ENCODE measurements around the gene GNB1L. TPM values are rescaled to one million over a fixed set of nuclear protein-coding genes. Genes with fewer than 3 reads are reported as not detected.

The GNB1L gene
- total RNA-seq, 1 experiment from 2014 or later: 27.0 TPM

- H3K9me3 ChIP-seq (ENCODE audit: low read length): no peaks in the 10 kb centered on the region
- DNase-seq (no peak), ATAC-seq (no peak)
- no peaks in the 10 kb centered on the region for H3K79me2 ChIP-seq (ENCODE audit: low read length)
- H3K9ac ChIP-seq (ENCODE audit: low read length): no peak overlapping the region
- H3K9me2 ChIP-seq (replicated peaks; ENCODE audit: low read length): no peaks in the 10 kb centered on the region
- TF ChIP-seq CTCF (conservative IDR thresholded peaks at IDR 0.05; ENCODE audit: low read depth, low read length): no peak
- TF ChIP-seq EZH2 (IDR thresholded peaks at IDR 0.05; ENCODE audit: low read length, unreplicated experiment): no peak
- no peak for TF ChIP-seq EZH2phosphoT487 (IDR thresholded peaks at IDR 0.05; ENCODE audit: borderline replicate concordance, low read length)
- H3F3A ChIP-seq (ENCODE audit: low read length, unreplicated experiment): peaks cover 3% of the 10 kb centered on the region
- intact Hi-C loops (cut with micrococcal nuclease): no loop called here
- peaks cover 14% of the 10 kb centered on the region for H3K4me1 ChIP-seq (ENCODE audit: insufficient read depth, low read length)
- H3K27me3 ChIP-seq (ENCODE audit: low read length): no peaks in the 10 kb centered on the region
- BruUV-seq (replicated peaks): no TSS peak
- no peak overlapping the region for H3K27ac ChIP-seq (ENCODE audit: low read length)
- H3K4me2 ChIP-seq (ENCODE audit: low read length): no peak overlapping the region
- no peaks in the 10 kb centered on the region for H3K36me3 ChIP-seq (ENCODE audit: low read depth, low read length)
- H4K20me1 ChIP-seq (ENCODE audit: low read length): no peaks in the 10 kb centered on the region
- ChIA-PET CTCF (no interaction called here), POLR2A (ENCODE audit: unreplicated experiment) (no interaction called here)
- no peak overlapping the region for H3K4me3 ChIP-seq (ENCODE audit: low read length)
- no peak overlapping the region for H2AFZ ChIP-seq (ENCODE audit: low read length)
These were observed 43.5 kb downstream of the GNB1L start for GRCh38 chr22:19811211-19811621.

- no peaks in the 10 kb centered on the region for H3K79me2 ChIP-seq (ENCODE audit: low read length)
- H3K27ac ChIP-seq (ENCODE audit: low read length): no peak overlapping the region
- no TSS peak for BruUV-seq (replicated peaks)
- no peaks in the 10 kb centered on the region for H3K27me3 ChIP-seq (ENCODE audit: low read length)
- no peak overlapping the region for H2AFZ ChIP-seq (ENCODE audit: low read length)
- no peaks in the 10 kb centered on the region for H3K9me3 ChIP-seq (ENCODE audit: low read length)
- H3K9ac ChIP-seq (ENCODE audit: low read length): no peak overlapping the region
- no peak overlapping the region for H3K4me2 ChIP-seq (ENCODE audit: low read length)
- peaks cover 20% of the 10 kb centered on the region for H3K4me1 ChIP-seq (ENCODE audit: insufficient read depth, low read length)
- intact Hi-C loops (cut with micrococcal nuclease): no loop called here
- DNase-seq (no peak), ATAC-seq (no peak)
- H3K36me3 ChIP-seq (ENCODE audit: low read depth, low read length): no peaks in the 10 kb centered on the region
- no peaks in the 10 kb centered on the region for H3K9me2 ChIP-seq (replicated peaks; ENCODE audit: low read length)
- H3F3A ChIP-seq (ENCODE audit: low read length, unreplicated experiment): peaks cover 3% of the 10 kb centered on the region
- TF ChIP-seq EZH2phosphoT487 (IDR thresholded peaks at IDR 0.05; ENCODE audit: borderline replicate concordance, low read length): no peak
- TF ChIP-seq EZH2 (IDR thresholded peaks at IDR 0.05; ENCODE audit: low read length, unreplicated experiment): no peak
- TF ChIP-seq CTCF (conservative IDR thresholded peaks at IDR 0.05; ENCODE audit: low read depth, low read length): no peak
- ChIA-PET CTCF (no interaction called here), POLR2A (ENCODE audit: unreplicated experiment) (no interaction called here)
- no peaks in the 10 kb centered on the region for H4K20me1 ChIP-seq (ENCODE audit: low read length)
- H3K4me3 ChIP-seq (ENCODE audit: low read length): no peak overlapping the region
These were observed 44.1 kb downstream of the GNB1L start for GRCh38 chr22:19810381-19811201.

GRCh38 chr22:19809741-19810140, 44.9 kb downstream of the GNB1L start:
- TF ChIP-seq CTCF (conservative IDR thresholded peaks at IDR 0.05; ENCODE audit: low read depth, low read length): no peak
- no peak for TF ChIP-seq EZH2 (IDR thresholded peaks at IDR 0.05; ENCODE audit: low read length, unreplicated experiment)
- TF ChIP-seq EZH2phosphoT487 (IDR thresholded peaks at IDR 0.05; ENCODE audit: borderline replicate concordance, low read length): no peak
- no peak for ATAC-seq
- BruUV-seq (replicated peaks): no TSS peak
- Histone ChIP-seq H3K9me2 (replicated peaks; ENCODE audit: low read length) (no peaks in the 10 kb centered on the region), H3F3A (ENCODE audit: low read length, unreplicated experiment) (peaks cover 3% of the 10 kb centered on the region), H3K27me3 (ENCODE audit: low read length) (no peaks in the 10 kb centered on the region), H3K9me3 (ENCODE audit: low read length) (no peaks in the 10 kb centered on the region), H3K9ac (ENCODE audit: low read length) (no peak overlapping the region), H4K20me1 (ENCODE audit: low read length) (no peaks in the 10 kb centered on the region), H3K79me2 (ENCODE audit: low read length) (no peaks in the 10 kb centered on the region), H2AFZ (ENCODE audit: low read length) (no peak overlapping the region), H3K36me3 (ENCODE audit: low read depth, low read length) (no peaks in the 10 kb centered on the region), H3K4me3 (ENCODE audit: low read length) (no peak overlapping the region), H3K4me2 (ENCODE audit: low read length) (no peak overlapping the region), H3K27ac (ENCODE audit: low read length) (no peak overlapping the region), H3K4me1 (ENCODE audit: insufficient read depth, low read length) (peaks cover 20% of the 10 kb centered on the region)
- CTCF ChIA-PET: no interaction called here
- DNase-seq: no peak
- POLR2A ChIA-PET (ENCODE audit: unreplicated experiment): no interaction called here
- intact Hi-C loops (cut with micrococcal nuclease): no loop called here
